Chondrocyte (in vitro differentiated cells): ENCODE results near the gene KIF21A. TPM values are rescaled to one million over a fixed set of nuclear protein-coding genes. Genes with fewer than 3 reads are reported as not detected.

Experiments
- DNase-seq: peaks from one replicate; pipeline ENCODE4 v3.0.0; 2021; ENCODE audit warnings: mixed read lengths, low spot score
- H3K27ac Mint-ChIP-seq: one replicate; pipeline ENCODE4 v1.8.0; 2021; ENCODE audit warnings: mild to moderate bottlenecking, moderate library complexity, mixed read lengths; ENCODE audit not compliant: unreplicated experiment
- H3K27me3 Mint-ChIP-seq: 2 replicates; pipeline ENCODE4 v1.8.0; 2021; ENCODE audit warnings: low read depth, mixed read lengths
- H3K36me3 Mint-ChIP-seq: 2 replicates; pipeline ENCODE4 v1.8.0; 2021; ENCODE audit warnings: low read depth, mixed read lengths
- H3K4me1 Mint-ChIP-seq: 2 replicates; pipeline ENCODE4 v1.8.0; 2021; ENCODE audit warnings: low read depth, mild to moderate bottlenecking, mixed read lengths
- H3K4me3 Mint-ChIP-seq: one replicate; pipeline ENCODE4 v1.8.0; 2021; ENCODE audit warnings: mild to moderate bottlenecking, moderate library complexity, mixed read lengths; ENCODE audit not compliant: unreplicated experiment
- H3K9me3 Mint-ChIP-seq: 2 replicates; pipeline ENCODE4 v1.8.0; 2021; ENCODE audit warnings: low read depth, mixed read lengths
- CTCF ChIP-seq: fragments of 200-600 bp; sonication (generic); IDR thresholded peaks from 2 replicates; pipeline ENCODE4 v1.5.0; 2021; ENCODE audit warnings: antibody characterized with exemption, mild to moderate bottlenecking, moderate library complexity
- total RNA-seq: library from RNA; stranded (reverse); gene quantifications from 3 replicates; pipeline ENCODE4 v1.2.1, GENCODE V29; 2021

Gene KIF21A
- total RNA-seq, 1 donor from 2014 or later = 9.4 TPM

- H3K4me3 Mint-ChIP-seq = no peak overlapping the region
- H3K27ac Mint-ChIP-seq = no peak overlapping the region
- TF ChIP-seq CTCF = no peak
- peaks cover 3% of the 10 kb centered on the region for H3K36me3 Mint-ChIP-seq
- no peaks in the 10 kb centered on the region for H3K4me1 Mint-ChIP-seq
- no peaks in the 10 kb centered on the region for H3K9me3 Mint-ChIP-seq
- DNase-seq = no peak
- no peaks in the 10 kb centered on the region for H3K27me3 Mint-ChIP-seq
These were observed 91.8 kb downstream of the KIF21A start for GRCh38 chr12:39351153-39351552.

- TF ChIP-seq CTCF = no peak
- no peak overlapping the region for H3K27ac Mint-ChIP-seq
These were observed 93.8 kb downstream of the KIF21A start for GRCh38 chr12:39348941-39349626.

GRCh38 chr12:39348523-39348922 is 94.4 kb downstream of the KIF21A start:
- no peaks in the 10 kb centered on the region for H3K4me1 Mint-ChIP-seq
- H3K9me3 Mint-ChIP-seq = no peaks in the 10 kb centered on the region
- no peak overlapping the region for H3K27ac Mint-ChIP-seq
- TF ChIP-seq CTCF = no peak
- no peak overlapping the region for H3K4me3 Mint-ChIP-seq
- DNase-seq = no peak
- H3K36me3 Mint-ChIP-seq = no peaks in the 10 kb centered on the region
- no peaks in the 10 kb centered on the region for H3K27me3 Mint-ChIP-seq

More at GRCh38 chr12:39348941-39349626, 93.8 kb downstream of the KIF21A start:
- no peak for DNase-seq
- Mint-ChIP-seq H3K27me3 (no peaks in the 10 kb centered on the region), H3K9me3 (no peaks in the 10 kb centered on the region), H3K36me3 (no peaks in the 10 kb centered on the region), H3K4me3 (no peak overlapping the region), H3K4me1 (no peaks in the 10 kb centered on the region)

GRCh38 chr12:39344926-39345325 is 98.0 kb downstream of the KIF21A start:
- no peak overlapping the region for H3K4me3 Mint-ChIP-seq
- H3K27me3 Mint-ChIP-seq = no peaks in the 10 kb centered on the region
- H3K9me3 Mint-ChIP-seq = no peaks in the 10 kb centered on the region
- peaks cover 6% of the 10 kb centered on the region for H3K36me3 Mint-ChIP-seq
- DNase-seq = no peak
- TF ChIP-seq CTCF = no peak
- no peaks in the 10 kb centered on the region for H3K4me1 Mint-ChIP-seq
- no peak overlapping the region for H3K27ac Mint-ChIP-seq

- Mint-ChIP-seq H3K4me1 (no peaks in the 10 kb centered on the region), H3K9me3 (no peaks in the 10 kb centered on the region), H3K27ac (no peak overlapping the region), H3K27me3 (no peaks in the 10 kb centered on the region), H3K4me3 (no peak overlapping the region), H3K36me3 (peaks cover 6% of the 10 kb centered on the region)
- DNase-seq = no peak
- TF ChIP-seq CTCF = no peak
These were observed 99.3 kb downstream of the KIF21A start for GRCh38 chr12:39343665-39344064.
